Measurements from ENCODE around the gene VSTM4. TPM values are rescaled to one million over a fixed set of nuclear protein-coding genes. Genes with fewer than 3 reads are reported as not detected.

VSTM4 gene
- total RNA-seq, 1 experiment from 2014 or later = not detected

DNA sequence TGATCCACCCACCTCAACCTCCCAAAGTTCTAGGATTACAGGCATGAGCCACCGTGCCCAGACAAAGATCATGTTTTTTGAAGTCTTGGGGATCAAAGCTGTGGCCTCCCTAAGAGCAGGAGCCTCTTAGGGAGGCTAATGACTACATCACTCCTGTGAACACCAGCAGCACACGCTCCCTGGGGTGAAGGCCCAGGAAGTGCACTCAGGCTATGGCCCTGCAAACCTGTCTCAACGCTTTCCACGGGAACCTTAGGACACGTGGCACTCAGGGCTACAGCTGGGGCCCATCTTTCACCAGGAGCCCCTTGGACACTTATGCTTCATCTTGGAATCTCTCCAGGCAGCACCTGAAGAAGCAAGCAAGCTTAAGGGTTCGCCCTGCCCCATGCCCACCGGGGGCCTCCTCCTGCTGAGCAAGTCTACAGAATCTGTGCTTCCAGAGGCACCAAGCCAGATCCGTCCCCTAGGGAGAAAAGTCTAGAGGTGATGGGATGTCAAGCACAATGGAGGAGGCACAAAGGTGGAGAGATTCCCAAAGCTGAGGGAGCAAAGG, 18.4 kb downstream of the VSTM4 start:
- no TSS peak for BruUV-seq (replicated peaks)
- Histone ChIP-seq H3K79me2 (ENCODE audit: low read depth) (no peaks in the 10 kb centered on the region), H3K27me3 (ENCODE audit: insufficient read depth, low read depth) (peaks cover 67% of the 10 kb centered on the region), H3K9me3 (ENCODE audit: insufficient read depth, low read depth) (no peaks in the 10 kb centered on the region), H4K20me1 (ENCODE audit: insufficient read depth) (no peaks in the 10 kb centered on the region), H3K4me2 (no peak overlapping the region), H3K27ac (no peak overlapping the region), H2AFZ (no peak overlapping the region), H3F3A (ENCODE audit: insufficient read depth, low read depth) (no peaks in the 10 kb centered on the region), H3K4me1 (replicated peaks; ENCODE audit: insufficient read depth) (no peaks in the 10 kb centered on the region), H3K36me3 (ENCODE audit: low read depth) (no peaks in the 10 kb centered on the region), H3K4me3 (no peak overlapping the region), H3K9me2 (ENCODE audit: insufficient read depth) (no peaks in the 10 kb centered on the region)
- CTCF ChIA-PET = no interaction called here
- intact Hi-C loops (cut with micrococcal nuclease; ENCODE audit: unreplicated experiment) = no loop called here
- TF ChIP-seq, protein P1, sequence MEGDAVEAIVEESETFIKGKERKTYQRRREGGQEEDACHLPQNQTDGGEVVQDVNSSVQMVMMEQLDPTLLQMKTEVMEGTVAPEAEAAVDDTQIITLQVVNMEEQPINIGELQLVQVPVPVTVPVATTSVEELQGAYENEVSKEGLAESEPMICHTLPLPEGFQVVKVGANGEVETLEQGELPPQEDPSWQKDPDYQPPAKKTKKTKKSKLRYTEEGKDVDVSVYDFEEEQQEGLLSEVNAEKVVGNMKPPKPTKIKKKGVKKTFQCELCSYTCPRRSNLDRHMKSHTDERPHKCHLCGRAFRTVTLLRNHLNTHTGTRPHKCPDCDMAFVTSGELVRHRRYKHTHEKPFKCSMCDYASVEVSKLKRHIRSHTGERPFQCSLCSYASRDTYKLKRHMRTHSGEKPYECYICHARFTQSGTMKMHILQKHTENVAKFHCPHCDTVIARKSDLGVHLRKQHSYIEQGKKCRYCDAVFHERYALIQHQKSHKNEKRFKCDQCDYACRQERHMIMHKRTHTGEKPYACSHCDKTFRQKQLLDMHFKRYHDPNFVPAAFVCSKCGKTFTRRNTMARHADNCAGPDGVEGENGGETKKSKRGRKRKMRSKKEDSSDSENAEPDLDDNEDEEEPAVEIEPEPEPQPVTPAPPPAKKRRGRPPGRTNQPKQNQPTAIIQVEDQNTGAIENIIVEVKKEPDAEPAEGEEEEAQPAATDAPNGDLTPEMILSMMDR (conservative IDR thresholded peaks at IDR 0.05) = no peak
- no peak for TF ChIP-seq EZH2 (IDR thresholded peaks at IDR 0.05; ENCODE audit: low read depth)
- DNase-seq = no peak
- POLR2A ChIA-PET (ENCODE audit: unreplicated experiment) = no interaction called here

DNA sequence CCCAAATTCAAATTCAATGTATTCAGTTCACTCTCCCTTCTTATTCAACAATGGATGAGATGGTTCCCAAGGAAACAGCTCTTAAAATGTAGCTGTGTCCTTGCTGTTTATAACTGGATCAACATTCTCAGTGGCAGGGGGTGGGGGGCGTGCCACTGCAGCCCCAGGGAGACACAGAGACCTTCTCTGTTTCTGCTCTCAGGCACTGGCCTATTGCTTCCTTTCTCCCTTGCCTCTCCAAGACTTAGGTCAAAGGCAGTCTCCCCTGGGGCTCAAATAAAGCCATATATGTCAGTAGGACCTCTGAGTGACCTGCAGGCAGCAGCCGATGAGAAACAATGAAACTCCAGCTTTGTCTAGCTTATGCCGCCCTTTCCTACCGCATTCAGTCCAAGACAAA, 20.7 kb downstream of the VSTM4 start:
- Histone ChIP-seq H3K36me3 (ENCODE audit: low read depth) (no peaks in the 10 kb centered on the region), H3K4me3 (no peak overlapping the region)
- no TSS peak for BruUV-seq (replicated peaks)

DNA sequence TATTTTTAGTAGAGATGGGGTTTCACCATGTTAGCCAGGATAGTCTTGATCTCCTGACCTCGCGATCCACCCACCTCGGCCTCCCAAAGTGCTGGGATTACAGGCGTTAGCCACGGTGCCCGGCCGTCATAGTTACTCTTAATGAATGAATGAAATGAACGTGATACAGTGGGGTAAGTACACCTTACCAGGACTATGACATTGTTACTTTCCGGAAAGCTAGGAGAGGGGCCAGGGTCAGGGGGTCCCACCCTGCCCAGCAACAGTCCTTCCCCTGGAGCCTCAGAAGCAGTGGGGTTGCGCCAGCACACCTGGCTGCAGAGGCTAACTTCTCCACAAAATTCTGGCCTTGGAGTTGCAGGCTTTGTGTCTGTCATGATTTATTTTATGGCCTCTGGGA, 21.4 kb downstream of the VSTM4 start:
- Histone ChIP-seq H3K4me1 (replicated peaks; ENCODE audit: insufficient read depth) (no peaks in the 10 kb centered on the region), H3K79me2 (ENCODE audit: low read depth) (no peaks in the 10 kb centered on the region), H3K27me3 (ENCODE audit: insufficient read depth, low read depth) (peaks cover 54% of the 10 kb centered on the region), H3F3A (ENCODE audit: insufficient read depth, low read depth) (no peaks in the 10 kb centered on the region), H3K9me3 (ENCODE audit: insufficient read depth, low read depth) (no peaks in the 10 kb centered on the region), H3K9me2 (ENCODE audit: insufficient read depth) (no peaks in the 10 kb centered on the region), H3K27ac (no peak overlapping the region), H3K4me2 (no peak overlapping the region), H3K36me3 (ENCODE audit: low read depth) (no peaks in the 10 kb centered on the region), H3K4me3 (no peak overlapping the region), H2AFZ (no peak overlapping the region), H4K20me1 (ENCODE audit: insufficient read depth) (no peaks in the 10 kb centered on the region)
- ChIA-PET CTCF (no interaction called here), POLR2A (ENCODE audit: unreplicated experiment) (no interaction called here)
- no peak for DNase-seq
- intact Hi-C loops (cut with micrococcal nuclease; ENCODE audit: unreplicated experiment) = no loop called here
- no TSS peak for BruUV-seq (replicated peaks)
- no peak for TF ChIP-seq EZH2 (IDR thresholded peaks at IDR 0.05; ENCODE audit: low read depth)
- TF ChIP-seq, protein P1 (conservative IDR thresholded peaks at IDR 0.05) = no peak

More for the DNA sequence above, 20.7 kb downstream of the VSTM4 start:
- H3K27me3 ChIP-seq (ENCODE audit: insufficient read depth, low read depth) = peaks cover 55% of the 10 kb centered on the region
- ChIA-PET POLR2A (ENCODE audit: unreplicated experiment) (no interaction called here), CTCF (no interaction called here)
- no peak overlapping the region for H3K4me2 ChIP-seq
- no peaks in the 10 kb centered on the region for H3K9me2 ChIP-seq (ENCODE audit: insufficient read depth)
- H3K9me3 ChIP-seq (ENCODE audit: insufficient read depth, low read depth) = no peaks in the 10 kb centered on the region
- no peak for DNase-seq
- no peaks in the 10 kb centered on the region for H4K20me1 ChIP-seq (ENCODE audit: insufficient read depth)
- H2AFZ ChIP-seq = no peak overlapping the region
- H3F3A ChIP-seq (ENCODE audit: insufficient read depth, low read depth) = no peaks in the 10 kb centered on the region
- intact Hi-C loops (cut with micrococcal nuclease; ENCODE audit: unreplicated experiment) = no loop called here
- H3K79me2 ChIP-seq (ENCODE audit: low read depth) = no peaks in the 10 kb centered on the region
- TF ChIP-seq, protein P1 (conservative IDR thresholded peaks at IDR 0.05) = no peak
- TF ChIP-seq EZH2 (IDR thresholded peaks at IDR 0.05; ENCODE audit: low read depth) = no peak
- H3K4me1 ChIP-seq (replicated peaks; ENCODE audit: insufficient read depth) = no peaks in the 10 kb centered on the region
- no peak overlapping the region for H3K27ac ChIP-seq

Measured in PC-9 (cell line).